ENCODE results near the gene PATL2. TPM values are rescaled to one million over a fixed set of nuclear protein-coding genes. Genes with fewer than 3 reads are reported as not detected.
A peak's percentile ranks its signal among the peaks of the same experiment; 100 is the strongest.
"Not testable (repeated sequence)": the region's sequence is repeated elsewhere in the genome, so short reads cannot be mapped to it uniquely, and the experiment has no call there.

The PATL2 gene
- total RNA-seq: under 0.01 TPM in 1 of 2 replicates, not detected in the other

GRCh38 chr15:44711096-44711742, at the start of gene PATL2, which contains the start of gene B2M:
Gene PATL2, minus strand, starts transcription at chr15:44711323. Its CDS starts 34,833 bp downstream, at chr15:44676490.
Gene B2M, plus strand, starts transcription at chr15:44711517. Its CDS starts 30 bp downstream, at chr15:44711547.
- peak; percentile 96 to 97 for DNase-seq (ENCODE audit: low read depth in 2 of 2)

- no peak for DNase-seq (ENCODE audit: low read depth in 2 of 2)
Observed at GRCh38 chr15:44753345-44753744, 42.2 kb upstream of the PATL2 start.

- not testable (repeated sequence) for DNase-seq (ENCODE audit: low read depth in 2 of 2)
Observed at GRCh38 chr15:44743454-44743853, 32.3 kb upstream of the PATL2 start.

- not testable (repeated sequence) for DNase-seq (ENCODE audit: low read depth in 2 of 2)
Observed at GRCh38 chr15:44739222-44739847, 28.2 kb upstream of the PATL2 start.

GRCh38 chr15:44738340-44738984, 27.3 kb upstream of the PATL2 start:
- peak; percentile 70 for DNase-seq (ENCODE audit: low read depth in 2 of 2)

GRCh38 chr15:44736181-44736765, 25.1 kb upstream of the PATL2 start, which contains the start of gene TRIM69:
Gene TRIM69, plus strand, starts transcription at chr15:44736528. Its CDS starts 177 bp downstream, at chr15:44736705.
- no peak for DNase-seq (ENCODE audit: low read depth in 2 of 2)

- no peak for DNase-seq (ENCODE audit: low read depth in 2 of 2)
Observed at GRCh38 chr15:44735482-44736180, 24.5 kb upstream of the PATL2 start.

- no peak for DNase-seq (ENCODE audit: low read depth in 2 of 2)
Observed at GRCh38 chr15:44734839-44735481, 23.8 kb upstream of the PATL2 start.

- peak; percentile 36 to 41 for DNase-seq (ENCODE audit: low read depth in 2 of 2)
Observed at GRCh38 chr15:44729408-44730127, 18.4 kb upstream of the PATL2 start.

- DNase-seq (ENCODE audit: low read depth in 2 of 2): peak; percentile 97 to 98
Observed at GRCh38 chr15:44728576-44729407, 17.7 kb upstream of the PATL2 start.

GRCh38 chr15:44728232-44728575, 17.1 kb upstream of the PATL2 start:
- not testable (repeated sequence) for DNase-seq (ENCODE audit: low read depth in 2 of 2)

- DNase-seq (ENCODE audit: low read depth in 2 of 2): no peak
Observed at GRCh38 chr15:44727485-44728231, 16.5 kb upstream of the PATL2 start.

GRCh38 chr15:44726568-44727484, 15.7 kb upstream of the PATL2 start:
- peak; percentile 93 to 95 for DNase-seq (ENCODE audit: low read depth in 2 of 2)

- DNase-seq (ENCODE audit: low read depth in 2 of 2): no peak
Observed at GRCh38 chr15:44726136-44726535, 15.0 kb upstream of the PATL2 start.

GRCh38 chr15:44722011-44722410, 10.9 kb upstream of the PATL2 start:
- DNase-seq (ENCODE audit: low read depth in 2 of 2): no peak

- DNase-seq (ENCODE audit: low read depth in 2 of 2): no peak
Observed at GRCh38 chr15:44720460-44721176, 9.5 kb upstream of the PATL2 start.

GRCh38 chr15:44720000-44720435, 8.9 kb upstream of the PATL2 start:
- DNase-seq (ENCODE audit: low read depth in 2 of 2): not testable (repeated sequence)

Measured in lung microvascular endothelial cell (primary cell).